Keratinocyte (primary cell): ENCODE results near the gene ULK4. TPM values are rescaled to one million over a fixed set of nuclear protein-coding genes. Genes with fewer than 3 reads are reported as not detected.

Source experiments
- DNase-seq: peaks from one replicate; pipeline ENCODE4 v3.0.0-alpha.2; 2011; ENCODE audit warnings: low read depth, missing footprints, low spot score
- FAIRE-seq: peaks from 2 replicates; lab custom pipeline; 2011; peaks lifted over from hg19 to GRCh38; lab: Jason Lieb, UNC
- H2AFZ ChIP-seq: 2 replicates; pipeline ENCODE4 v1.6.0; 2012; ENCODE audit warnings: low read length, control low read depth, inconsistent platforms; ENCODE audit not compliant: control insufficient read depth
- H3K27ac ChIP-seq: 2 replicates; pipeline ENCODE4 v1.5.1; 2011; ENCODE audit warnings: low read length; ENCODE audit not compliant: control insufficient read depth, insufficient read depth
- H3K27me3 ChIP-seq: 3 replicates; pipeline ENCODE4 v1.6.0; 2011; ENCODE audit warnings: low read length; ENCODE audit not compliant: control insufficient read depth, insufficient read depth; ENCODE audit errors: extremely low read depth
- H3K36me3 ChIP-seq, 2 experiments: 2 replicates in 1 of 2; 3 replicates in 1 of 2; pipeline ENCODE4 v1.5.1; 2011; ENCODE audit warnings: low read length in 2 of 2, mild to moderate bottlenecking in 1 of 2; ENCODE audit not compliant: control insufficient read depth in 2 of 2, insufficient read depth in 2 of 2; ENCODE audit errors: extremely low read depth in 1 of 2
- H3K4me1 ChIP-seq: 3 replicates; pipeline ENCODE4 v1.5.1; 2011; ENCODE audit warnings: low read length; ENCODE audit not compliant: control insufficient read depth, insufficient read depth; ENCODE audit errors: extremely low read depth
- H3K4me2 ChIP-seq: 3 replicates; pipeline ENCODE4 v1.6.0; 2011; ENCODE audit warnings: low read depth, low read length; ENCODE audit not compliant: control insufficient read depth, insufficient read depth; ENCODE audit errors: extremely low read depth
- H3K4me3 ChIP-seq, 3 experiments: fragments of 200-600 bp in 1 of 3; sonication (generic) in 1 of 3; 2 replicates in 2 of 3; 3 replicates in 1 of 3; pipeline ENCODE4 v1.5.1; 2011 to 2016; ENCODE audit warnings: low read length in 3 of 3, mild to moderate bottlenecking in 3 of 3, control low read depth in 2 of 3, inconsistent platforms in 1 of 3, low read depth in 1 of 3, mixed read lengths in 1 of 3, mixed run types in 1 of 3, moderate library complexity in 1 of 3; ENCODE audit not compliant: control insufficient read depth in 2 of 3, insufficient read depth in 2 of 3; ENCODE audit errors: extremely low read depth in 1 of 3
- H3K79me2 ChIP-seq: 2 replicates; pipeline ENCODE4 v1.6.0; 2012; ENCODE audit warnings: low read length; ENCODE audit not compliant: control insufficient read depth, insufficient read depth
- H3K9ac ChIP-seq: 3 replicates; pipeline ENCODE4 v1.6.0; 2011; ENCODE audit warnings: low read length; ENCODE audit not compliant: control insufficient read depth, insufficient read depth; ENCODE audit errors: extremely low read depth
- H3K9me1 ChIP-seq: 3 replicates; pipeline ENCODE4 v1.6.0; 2011; ENCODE audit warnings: low read length; ENCODE audit not compliant: control insufficient read depth, insufficient read depth; ENCODE audit errors: extremely low read depth
- H3K9me3 ChIP-seq: 2 replicates; pipeline ENCODE4 v1.5.1; 2012; ENCODE audit warnings: low read depth, low read length; ENCODE audit not compliant: control insufficient read depth
- H4K20me1 ChIP-seq: 3 replicates; pipeline ENCODE4 v1.6.0; 2011; ENCODE audit warnings: low read length; ENCODE audit not compliant: control insufficient read depth, insufficient read depth; ENCODE audit errors: extremely low read depth
- EZH2 ChIP-seq: IDR thresholded peaks from one replicate; pipeline ENCODE4 v1.6.1; 2012; ENCODE audit warnings: inconsistent platforms, mild to moderate bottlenecking, low read length, moderate library complexity
- dilution Hi-C: fragments of 300-500 bp; cut with MboI; formaldehyde crosslinking; loops from one replicate; pipeline ENCODE4 v1.7.0; 2020; ENCODE audit warnings: low sequenced_read_pairs; ENCODE audit not compliant: extremely low pct_ligation_motif_present
- polyA plus RNA-seq, 5 experiments: library from polyadenylated mRNA; depleted of rRNA in 3 of 5; stranded (reverse) in 3 of 5; stranded (forward) in 1 of 5; unstranded in 1 of 5; fragments of >200 nt; gene quantifications; 1 replicate in 1 of 5; 2 replicates in 3 of 5; 3 replicates in 1 of 5; pipeline versions ENCODE4 v1.2.1 to v1.2.3, GENCODE V29; 2011 to 2012; ENCODE audit warnings: missing spikeins in 2 of 5, low read depth in 1 of 5, low replicate concordance in 1 of 5
- TF ChIP-seq, protein P1 (sequence below), 3 experiments: IDR thresholded peaks in 1 of 3; conservative IDR thresholded peaks in 1 of 3; optimal IDR thresholded peaks in 1 of 3; 2 replicates in 2 of 3; 3 replicates in 1 of 3; pipeline versions ENCODE3 to v1.5.1; 2011; ENCODE audit warnings: low read length in 3 of 3, mild to moderate bottlenecking in 3 of 3, moderate library complexity in 2 of 3, control low read depth in 1 of 3, inconsistent platforms in 1 of 3; ENCODE audit not compliant: insufficient read depth in 2 of 3; ENCODE audit errors: extremely low read depth in 1 of 3

ULK4 gene
- polyA plus RNA-seq, 1 donor (not counting 4 experiments of a cell fraction or from before 2014, with no cell fraction given) = 6.1 TPM

DNA sequence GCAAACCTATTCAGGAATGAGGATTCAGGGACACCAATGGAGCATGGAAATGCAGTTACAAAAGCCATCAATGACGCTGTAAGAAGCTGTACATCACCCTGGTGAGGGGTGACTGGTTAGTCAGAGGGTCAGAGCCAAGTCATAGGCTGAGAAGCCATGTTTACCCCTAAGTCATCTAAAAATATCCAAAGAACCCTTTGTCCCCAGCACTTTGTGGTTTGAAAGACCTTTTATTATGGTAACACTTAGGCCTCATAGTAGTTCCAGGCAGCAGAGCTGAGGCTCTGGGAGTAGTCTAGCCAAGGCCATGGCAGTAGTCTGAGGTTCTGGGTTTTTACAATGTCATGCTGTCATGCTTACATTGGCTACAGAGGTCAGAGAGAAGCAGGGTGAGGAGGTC, 631.4 kb downstream of the ULK4 start:
- Histone ChIP-seq H3K4me3 (no peak overlapping the region), H3K27ac (no peak overlapping the region), H3K27me3 (no peaks in the 10 kb centered on the region), H3K4me1 (peaks cover 16% of the 10 kb centered on the region), H3K9ac (no peak overlapping the region), H4K20me1 (no peaks in the 10 kb centered on the region), H2AFZ (no peak overlapping the region), H3K4me2 (no peak overlapping the region), H3K9me1 (peaks cover 3% of the 10 kb centered on the region), H3K79me2 (no peaks in the 10 kb centered on the region), H3K36me3 (no peaks in the 10 kb centered on the region), H3K9me3 (no peaks in the 10 kb centered on the region)
- dilution Hi-C loops = no loop called here
- FAIRE-seq (no peak), DNase-seq (no peak)
- TF ChIP-seq, protein P1, sequence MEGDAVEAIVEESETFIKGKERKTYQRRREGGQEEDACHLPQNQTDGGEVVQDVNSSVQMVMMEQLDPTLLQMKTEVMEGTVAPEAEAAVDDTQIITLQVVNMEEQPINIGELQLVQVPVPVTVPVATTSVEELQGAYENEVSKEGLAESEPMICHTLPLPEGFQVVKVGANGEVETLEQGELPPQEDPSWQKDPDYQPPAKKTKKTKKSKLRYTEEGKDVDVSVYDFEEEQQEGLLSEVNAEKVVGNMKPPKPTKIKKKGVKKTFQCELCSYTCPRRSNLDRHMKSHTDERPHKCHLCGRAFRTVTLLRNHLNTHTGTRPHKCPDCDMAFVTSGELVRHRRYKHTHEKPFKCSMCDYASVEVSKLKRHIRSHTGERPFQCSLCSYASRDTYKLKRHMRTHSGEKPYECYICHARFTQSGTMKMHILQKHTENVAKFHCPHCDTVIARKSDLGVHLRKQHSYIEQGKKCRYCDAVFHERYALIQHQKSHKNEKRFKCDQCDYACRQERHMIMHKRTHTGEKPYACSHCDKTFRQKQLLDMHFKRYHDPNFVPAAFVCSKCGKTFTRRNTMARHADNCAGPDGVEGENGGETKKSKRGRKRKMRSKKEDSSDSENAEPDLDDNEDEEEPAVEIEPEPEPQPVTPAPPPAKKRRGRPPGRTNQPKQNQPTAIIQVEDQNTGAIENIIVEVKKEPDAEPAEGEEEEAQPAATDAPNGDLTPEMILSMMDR (optimal IDR thresholded peaks at IDR 0.05 in 1 of 3, IDR thresholded peaks at IDR 0.05 in 1 of 3, conservative IDR thresholded peaks at IDR 0.05 in 1 of 3; ENCODE audit: extremely low read depth in 1 of 3, insufficient read depth in 2 of 3, low read length in 3 of 3) = no peak
- TF ChIP-seq EZH2 = no peak

DNA sequence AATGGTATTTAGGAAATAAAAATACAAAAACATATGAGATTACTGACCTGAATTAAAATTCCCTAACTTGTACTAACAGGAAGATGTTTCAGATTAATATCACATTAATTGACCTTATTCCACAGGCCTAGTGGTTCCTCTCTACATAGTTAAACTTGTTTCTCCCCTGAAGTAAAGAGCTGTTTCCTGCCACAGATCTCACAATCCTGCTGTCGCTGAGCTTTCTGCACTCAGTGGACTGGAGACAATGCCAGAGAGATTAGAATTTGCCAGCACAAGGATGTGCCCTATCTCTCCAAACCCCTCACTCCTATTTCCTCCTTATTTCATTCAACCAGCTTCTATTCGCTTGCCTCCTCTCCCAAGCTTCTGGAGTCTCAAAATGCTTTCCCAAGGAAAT, 632.0 kb downstream of the ULK4 start:
- H3K9me3 ChIP-seq = no peaks in the 10 kb centered on the region
- no peaks in the 10 kb centered on the region for H3K36me3 ChIP-seq
- H3K79me2 ChIP-seq = no peaks in the 10 kb centered on the region
- dilution Hi-C loops = no loop called here
- H3K9me1 ChIP-seq = peaks cover 3% of the 10 kb centered on the region
- no peak overlapping the region for H2AFZ ChIP-seq
- peaks cover 16% of the 10 kb centered on the region for H3K4me1 ChIP-seq
- TF ChIP-seq, protein P1 (optimal IDR thresholded peaks at IDR 0.05 in 1 of 3, IDR thresholded peaks at IDR 0.05 in 1 of 3, conservative IDR thresholded peaks at IDR 0.05 in 1 of 3; ENCODE audit: extremely low read depth in 1 of 3, insufficient read depth in 2 of 3, low read length in 3 of 3) = no peak
- no peak for TF ChIP-seq EZH2
- FAIRE-seq = no peak
- no peak overlapping the region for H3K4me2 ChIP-seq
- H3K27me3 ChIP-seq = no peaks in the 10 kb centered on the region
- no peak for DNase-seq
- no peak overlapping the region for H3K9ac ChIP-seq
- H3K4me3 ChIP-seq = no peak overlapping the region
- H4K20me1 ChIP-seq = no peaks in the 10 kb centered on the region
- H3K27ac ChIP-seq = no peak overlapping the region
